LoVo (cell line): Measurements from ENCODE around the gene SLC44A2.

Source experiments
- DNase-seq: peaks from one replicate; pipeline ENCODE4 v3.0.0-alpha.2; 2016; ENCODE audit warnings: low spot score

SLC44A2 gene

DNA sequence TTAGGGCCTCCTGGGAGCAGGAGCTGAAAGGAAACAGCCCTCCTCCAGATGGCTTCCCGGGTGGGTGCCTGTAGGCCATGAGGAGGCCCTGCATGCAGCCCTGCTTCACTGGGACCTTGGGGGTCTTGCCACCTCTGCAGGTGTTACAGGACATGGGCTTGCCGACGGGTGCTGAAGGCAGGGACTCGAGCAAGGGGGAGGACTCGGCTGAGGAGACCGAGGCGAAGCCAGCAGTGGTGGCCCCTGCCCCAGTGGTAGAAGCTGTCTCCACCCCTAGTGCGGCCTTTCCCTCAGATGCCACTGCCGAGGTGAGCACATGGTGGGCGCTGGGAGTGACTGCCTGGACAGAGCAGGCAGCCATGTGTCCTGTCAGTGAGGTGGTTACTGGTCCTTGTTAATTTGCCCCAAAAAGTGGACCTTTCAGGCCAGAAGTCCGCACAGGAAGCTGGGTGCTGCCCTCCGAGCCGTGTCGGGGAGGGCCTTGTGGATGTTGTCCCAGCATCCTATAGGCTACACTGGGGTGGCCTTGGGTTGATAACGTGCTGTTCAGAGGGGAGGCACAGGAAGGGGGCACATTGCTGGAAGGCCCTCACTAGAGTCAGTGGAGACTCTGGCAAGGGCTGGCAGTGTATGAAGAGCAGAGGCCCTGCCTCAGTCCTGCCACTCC lies 57.2 kb downstream of the SLC44A2 start:
- no peak for DNase-seq

DNA sequence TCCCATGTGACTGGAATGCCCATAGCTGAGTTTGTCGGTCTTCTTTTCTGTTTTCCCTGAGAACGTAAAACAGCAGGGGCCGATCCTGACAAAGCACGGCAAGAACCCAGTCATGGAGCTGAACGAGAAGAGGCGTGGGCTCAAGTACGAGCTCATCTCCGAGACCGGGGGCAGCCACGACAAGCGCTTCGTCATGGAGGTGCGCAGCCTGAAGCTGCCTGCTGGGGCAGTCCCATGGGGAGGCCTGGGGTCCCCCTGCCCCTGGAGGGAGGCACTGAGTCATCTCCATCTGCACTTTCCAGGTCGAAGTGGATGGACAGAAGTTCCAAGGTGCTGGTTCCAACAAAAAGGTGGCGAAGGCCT lies 57.7 kb downstream of the SLC44A2 start:
- no peak for DNase-seq

DNA sequence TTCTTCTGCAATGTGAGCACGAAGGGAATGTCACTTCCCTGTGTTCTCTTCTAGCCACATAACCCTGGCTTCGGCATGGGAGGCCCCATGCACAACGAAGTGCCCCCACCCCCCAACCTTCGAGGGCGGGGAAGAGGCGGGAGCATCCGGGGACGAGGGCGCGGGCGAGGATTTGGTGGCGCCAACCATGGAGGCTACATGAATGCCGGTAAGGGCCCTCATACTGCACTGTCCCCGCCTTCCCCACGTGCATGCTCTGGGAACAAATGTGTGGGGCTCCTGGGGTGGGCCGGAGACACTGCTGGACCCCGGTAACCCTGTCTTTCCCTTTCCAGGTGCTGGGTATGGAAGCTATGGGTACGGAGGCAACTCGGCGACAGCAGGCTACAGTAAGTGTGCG lies 58.2 kb downstream of the SLC44A2 start:
- no peak for DNase-seq

DNA sequence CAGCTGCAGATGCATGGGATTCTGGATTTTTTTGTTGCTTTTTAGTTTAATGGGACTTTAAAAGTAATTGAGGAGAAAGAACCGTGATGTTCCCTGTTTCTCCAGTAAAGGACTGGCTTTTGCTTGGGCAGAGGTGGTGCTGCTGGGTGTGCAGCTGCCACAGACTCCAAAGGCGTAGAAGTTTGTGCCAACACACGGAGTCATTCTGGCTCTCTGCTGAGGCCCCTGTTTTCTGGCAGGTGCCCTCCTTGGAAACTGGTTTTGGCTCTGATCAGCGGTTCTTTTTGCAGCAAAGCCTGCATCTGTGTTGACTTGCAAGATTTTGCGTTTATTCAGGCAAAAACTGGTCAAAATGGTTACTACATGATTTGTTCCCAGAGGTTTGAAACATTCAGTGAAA lies 59.9 kb downstream of the SLC44A2 start:
- no peak for DNase-seq

DNA sequence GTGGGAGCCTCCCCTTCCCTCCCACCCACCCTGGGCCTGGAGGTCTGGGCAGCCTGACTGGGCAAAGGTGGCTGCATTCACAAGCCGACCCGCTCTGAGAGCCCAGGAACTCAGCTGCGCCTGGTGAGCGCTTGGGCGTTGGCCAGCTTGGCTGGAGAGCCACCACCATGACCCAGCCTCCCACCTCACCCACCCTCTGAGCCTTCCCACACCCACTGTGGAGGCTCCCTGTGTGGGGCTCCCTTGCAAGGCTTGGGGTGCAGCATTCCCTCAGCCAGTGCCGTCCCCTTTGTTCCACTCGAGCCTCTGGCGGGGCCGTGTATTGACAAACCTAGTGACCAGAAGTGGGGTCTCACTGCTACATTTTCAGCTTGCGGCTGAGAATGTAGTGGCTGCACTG lies 60.8 kb downstream of the SLC44A2 start:
- no peak for DNase-seq

DNA sequence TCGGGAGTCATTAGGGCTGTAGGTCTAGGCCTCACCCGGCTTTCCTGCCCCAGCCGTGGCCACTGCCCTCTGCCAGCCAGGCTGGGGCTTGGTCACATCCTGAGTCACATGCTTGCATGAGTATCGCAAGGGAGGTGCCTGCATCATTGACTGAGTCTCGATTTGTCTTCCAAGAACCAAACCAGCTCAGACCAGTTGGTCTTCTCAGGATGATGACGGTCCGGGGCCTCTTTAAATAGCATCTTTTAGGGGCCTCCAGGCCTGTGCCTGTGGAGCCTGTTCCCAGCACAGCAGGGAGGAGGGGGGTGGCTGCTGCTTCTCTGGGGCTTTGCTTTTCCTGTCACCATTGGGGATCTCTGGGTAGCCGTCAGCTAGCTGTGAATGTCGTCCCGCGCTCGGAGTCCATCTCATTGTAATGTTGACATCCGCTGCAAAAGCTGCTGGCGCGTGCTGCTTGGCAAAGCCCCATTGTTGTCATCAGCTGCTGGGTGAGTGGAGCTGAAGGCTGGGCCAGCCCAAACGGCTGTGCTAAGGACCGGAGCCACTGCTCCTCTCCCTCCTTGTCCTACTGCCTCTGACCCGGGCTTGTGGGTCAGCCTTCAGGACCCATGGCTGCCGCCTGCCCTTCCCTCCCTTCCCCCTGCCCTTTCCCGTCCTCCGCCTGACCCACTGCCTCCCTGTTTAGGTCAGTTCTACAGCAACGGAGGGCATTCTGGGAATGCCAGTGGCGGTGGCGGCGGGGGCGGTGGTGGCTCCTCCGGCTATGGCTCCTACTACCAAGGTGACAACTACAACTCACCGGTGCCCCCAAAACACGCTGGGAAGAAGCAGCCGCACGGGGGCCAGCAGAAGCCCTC lies 61.5 kb downstream of the SLC44A2 start:
- DNase-seq = no peak

DNA sequence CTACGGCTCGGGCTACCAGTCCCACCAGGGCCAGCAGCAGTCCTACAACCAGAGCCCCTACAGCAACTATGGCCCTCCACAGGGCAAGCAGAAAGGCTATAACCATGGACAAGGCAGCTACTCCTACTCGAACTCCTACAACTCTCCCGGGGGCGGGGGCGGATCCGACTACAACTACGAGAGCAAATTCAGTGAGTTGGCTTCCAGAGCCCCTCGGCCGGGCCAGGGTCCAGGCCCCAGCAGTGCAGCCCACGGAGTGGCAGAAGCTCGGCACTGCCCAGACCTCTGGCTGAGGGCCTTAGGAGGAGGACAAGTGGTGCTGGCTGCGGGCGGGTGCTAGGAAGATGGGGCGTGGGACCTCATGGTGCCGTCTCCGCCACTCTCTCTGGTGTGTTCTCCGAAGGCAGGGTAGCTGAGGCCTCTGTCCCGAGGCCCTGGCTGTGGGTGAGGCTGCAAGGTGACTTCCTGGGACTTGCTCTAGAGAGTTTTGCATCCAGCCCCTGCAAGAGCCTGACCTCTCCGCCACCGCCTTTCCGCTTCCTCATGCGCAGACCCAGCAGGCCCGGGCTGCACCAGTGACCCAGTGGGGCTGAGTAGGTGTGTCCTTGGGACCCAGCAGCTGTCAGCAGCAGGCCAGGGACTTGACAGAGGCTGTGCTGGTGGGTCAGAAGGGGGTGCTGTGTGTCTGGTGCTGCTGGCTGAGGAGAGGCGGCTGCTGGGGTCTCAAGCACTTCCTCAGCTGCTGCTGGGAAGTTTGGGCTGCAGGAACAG lies 62.4 kb downstream of the SLC44A2 start:
- DNase-seq = no peak

DNA sequence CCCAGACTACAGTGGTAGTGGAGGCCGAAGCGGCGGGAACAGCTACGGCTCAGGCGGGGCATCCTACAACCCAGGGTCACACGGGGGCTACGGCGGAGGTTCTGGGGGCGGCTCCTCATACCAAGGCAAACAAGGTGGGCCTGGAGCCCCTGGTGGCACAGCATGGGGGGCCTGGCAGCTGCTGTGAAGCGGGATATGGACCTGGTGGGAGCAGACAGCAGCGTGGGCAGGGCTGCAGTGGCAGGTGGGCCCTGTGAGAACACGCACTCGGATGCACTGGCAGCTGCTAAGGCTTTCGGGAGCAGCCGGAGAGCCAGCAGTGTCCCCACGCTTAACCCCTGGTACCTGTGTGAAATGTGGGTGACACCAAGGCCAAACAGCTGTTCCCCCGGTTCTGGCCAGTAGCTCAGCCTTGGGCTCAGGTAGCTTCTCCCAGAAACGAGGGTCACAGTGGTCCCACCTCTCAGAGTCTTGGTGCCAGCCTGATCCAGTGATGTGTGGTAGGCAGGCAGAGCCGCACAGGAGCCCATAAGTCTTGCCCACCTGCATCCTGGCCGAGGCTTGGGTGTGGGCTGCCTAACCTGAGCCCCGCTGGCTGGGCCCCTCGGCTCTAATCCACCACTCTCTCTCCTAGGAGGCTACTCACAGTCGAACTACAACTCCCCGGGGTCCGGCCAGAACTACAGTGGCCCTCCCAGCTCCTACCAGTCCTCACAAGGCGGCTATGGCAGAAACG lies 63.4 kb downstream of the SLC44A2 start:
- no peak for DNase-seq

DNA sequence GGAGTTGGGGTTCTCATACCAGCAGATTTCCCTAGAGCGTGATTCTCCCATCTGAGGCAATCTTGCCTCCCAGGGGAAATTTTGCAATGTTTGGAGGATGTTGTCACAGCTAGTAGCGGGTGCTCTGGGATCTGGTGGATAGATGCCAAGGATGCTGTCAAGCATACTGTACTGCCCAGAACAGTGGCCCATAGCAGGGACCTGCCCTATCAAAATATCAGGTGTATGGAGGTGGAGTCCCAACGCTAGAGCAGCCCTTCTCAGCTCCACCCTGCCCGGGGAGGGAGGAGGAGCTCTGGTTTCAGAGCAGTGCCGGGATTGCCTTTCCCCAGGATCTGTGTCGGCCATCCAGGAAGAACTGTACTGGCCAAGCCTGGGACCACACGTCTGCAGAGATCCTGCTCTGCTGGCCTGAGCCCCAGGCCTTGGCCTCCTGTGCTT lies 65.0 kb downstream of the SLC44A2 start:
- no peak for DNase-seq

DNA sequence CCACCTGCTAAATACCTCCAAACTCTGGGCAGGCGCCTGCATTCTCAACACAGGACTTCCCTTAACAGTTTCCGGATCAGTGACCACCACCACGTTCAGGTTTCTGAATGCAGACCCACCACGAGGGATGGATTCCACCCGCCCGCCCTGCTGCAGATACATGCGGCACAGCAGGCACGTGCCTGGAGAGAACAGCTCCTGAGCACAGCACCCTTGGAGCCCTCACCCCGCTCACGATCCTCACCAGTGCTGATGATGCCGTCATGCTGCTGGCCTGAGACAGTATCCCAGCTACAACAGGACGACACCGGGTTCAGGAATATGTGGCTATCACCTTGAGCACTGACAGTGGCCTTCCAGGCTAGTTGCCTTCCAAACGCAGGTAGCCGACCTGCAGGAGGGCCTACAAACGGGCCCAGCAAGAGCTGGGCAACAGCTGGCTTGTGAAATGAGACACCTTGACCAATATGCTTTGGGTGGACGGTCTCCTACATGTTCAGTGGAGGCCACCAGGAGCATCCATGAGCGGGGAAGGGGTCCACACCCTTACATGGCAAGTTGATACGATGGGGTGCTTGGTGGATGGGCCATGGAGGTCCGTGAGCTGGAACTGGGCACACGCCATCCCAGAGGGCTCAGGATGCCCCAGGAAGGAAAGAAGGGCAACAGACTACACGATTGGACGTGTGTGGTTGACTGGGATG lies 66.0 kb downstream of the SLC44A2 start:
- DNase-seq = no peak

DNA sequence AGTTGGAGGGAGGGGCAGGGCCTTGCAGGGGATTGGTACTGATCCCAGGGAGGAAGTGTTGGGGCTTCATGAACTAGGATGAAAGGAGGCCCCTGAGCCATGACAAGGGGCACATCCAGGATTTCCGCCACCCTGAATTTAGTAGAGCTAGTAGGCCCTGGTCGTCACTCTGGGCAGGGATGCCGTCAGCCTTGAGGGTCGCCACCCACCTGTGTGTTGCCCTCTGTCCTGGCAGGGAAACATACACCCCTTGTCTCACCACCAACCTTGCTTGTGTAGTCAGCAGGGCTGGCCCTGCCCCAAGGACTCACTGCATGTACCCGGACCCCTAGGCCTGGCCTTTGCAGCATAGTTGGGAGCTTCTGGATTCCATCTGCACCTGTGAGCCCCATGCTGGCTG lies 66.5 kb downstream of the SLC44A2 start:
- DNase-seq = no peak

DNA sequence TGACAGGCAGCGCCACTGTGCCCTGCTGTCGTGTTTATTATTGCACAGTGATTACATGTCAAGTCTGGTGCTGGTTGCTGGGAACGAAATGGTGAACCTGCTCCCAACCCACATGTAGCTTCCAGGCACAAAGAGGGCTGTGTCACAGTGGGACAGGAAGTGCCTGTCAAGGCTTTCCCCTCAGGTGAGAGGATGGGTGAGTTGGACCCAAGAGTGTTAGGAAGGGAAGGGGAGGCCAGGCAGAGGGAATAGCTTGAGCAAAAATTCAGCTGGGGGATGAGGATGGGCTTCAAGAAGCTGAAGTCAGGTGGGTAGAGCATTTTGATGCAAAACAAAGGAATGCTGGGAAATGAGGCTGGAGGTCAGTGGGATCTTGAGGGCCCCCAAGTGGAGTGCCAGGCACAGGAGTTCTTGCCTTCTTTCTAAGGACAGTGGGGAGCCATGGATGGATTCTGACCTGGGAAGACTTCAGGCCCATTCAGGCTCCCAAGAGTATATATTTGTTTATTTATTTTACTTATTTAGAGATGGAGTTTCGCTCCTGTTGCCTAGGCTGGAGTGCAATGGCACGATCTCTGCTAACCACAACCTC lies 67.4 kb downstream of the SLC44A2 start:
- DNase-seq = no peak
